SK-N-MC (cell line): ENCODE data around the gene BPHL.

Experiments
- EZH2 ChIP-seq: fragments of 200-600 bp; sonication (generic); IDR thresholded peaks from one replicate; pipeline ENCODE4 v1.6.1; 2017; ENCODE audit warnings: antibody characterized with exemption
- POLR2AphosphoS5 ChIP-seq: IDR thresholded peaks from 2 replicates; pipeline ENCODE4 v1.6.1; 2012; ENCODE audit warnings: mild to moderate bottlenecking, low read depth, low read length, borderline replicate concordance

DNA sequence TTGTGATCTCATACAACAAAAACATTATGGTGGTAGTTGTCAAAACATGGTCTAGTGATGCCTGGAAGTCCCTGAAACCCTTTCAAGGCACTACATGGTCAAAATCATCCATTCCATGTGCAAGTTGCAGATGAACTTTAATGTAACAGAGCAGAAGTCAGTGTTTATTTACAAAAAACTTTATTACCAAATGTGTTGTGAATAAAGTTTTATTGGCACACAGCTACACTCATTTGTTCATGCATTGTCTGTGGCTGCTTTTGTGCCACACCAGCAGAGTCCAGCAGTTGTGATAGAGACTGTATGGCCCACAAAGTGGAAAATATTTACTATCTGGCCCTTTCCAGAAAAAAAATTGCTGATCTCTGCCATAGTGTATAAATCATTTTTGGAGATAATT lies 82.2 kb downstream of the BPHL start:
- TF ChIP-seq POLR2AphosphoS5 (no peak), EZH2 (no peak)
